ENCODE measurements around the gene SMG6.
A peak's percentile ranks its signal among the peaks of the same experiment; 100 is the strongest.

SMG6 gene

GRCh38 chr17:2343421-2343820, 39.8 kb upstream of the SMG6 start:
- no peak for TF ChIP-seq CTCF (IDR thresholded peaks at IDR 0.05)
- no peak overlapping the region for H3K4me3 ChIP-seq (ENCODE audit: low read depth in 1 of 2, low read length in 1 of 2)
- H3K27ac ChIP-seq, result no peak overlapping the region
- H3K36me3 ChIP-seq, result peaks cover 29% of the 10 kb centered on the region
- H3K9me3 ChIP-seq, result no peaks in the 10 kb centered on the region
- no peaks in the 10 kb centered on the region for H3K4me1 ChIP-seq (ENCODE audit: control insufficient read depth in 1 of 2, insufficient read depth in 1 of 2, low read depth in 1 of 2, low read length in 1 of 2)
- no peaks in the 10 kb centered on the region for H3K27me3 ChIP-seq

- peaks cover 19 to 21% of the 10 kb centered on the region in 2 experiments for H3K4me1 ChIP-seq (ENCODE audit: control insufficient read depth in 1 of 2, insufficient read depth in 1 of 2, low read depth in 1 of 2, low read length in 1 of 2)
- peaks cover 13% of the 10 kb centered on the region for H3K36me3 ChIP-seq
- peak overlapping the region; percentile 83 for H3K27ac ChIP-seq
- no peaks in the 10 kb centered on the region for H3K27me3 ChIP-seq
- H3K4me3 ChIP-seq (ENCODE audit: low read depth in 1 of 2, low read length in 1 of 2), result peak overlapping the region; percentile 84 to 94
- no peaks in the 10 kb centered on the region for H3K9me3 ChIP-seq
- TF ChIP-seq CTCF (IDR thresholded peaks at IDR 0.05), result no peak
Observed at GRCh38 chr17:2338315-2338657, 34.7 kb upstream of the SMG6 start.

- H3K9me3 ChIP-seq, result no peaks in the 10 kb centered on the region
- peak overlapping the region; percentile 83 for H3K27ac ChIP-seq
- H3K4me1 ChIP-seq (ENCODE audit: control insufficient read depth in 1 of 2, insufficient read depth in 1 of 2, low read depth in 1 of 2, low read length in 1 of 2), result peaks cover 19 to 21% of the 10 kb centered on the region in 2 experiments
- H3K4me3 ChIP-seq (ENCODE audit: low read depth in 1 of 2, low read length in 1 of 2), result peak overlapping the region; percentile 84 to 94
- H3K36me3 ChIP-seq, result peaks cover 14% of the 10 kb centered on the region
- no peaks in the 10 kb centered on the region for H3K27me3 ChIP-seq
- peak; percentile 34 for TF ChIP-seq CTCF (IDR thresholded peaks at IDR 0.05)
Observed at GRCh38 chr17:2337544-2338314, 34.1 kb upstream of the SMG6 start.

GRCh38 chr17:2336852-2337543, 33.4 kb upstream of the SMG6 start, which contains the start of gene SGSM2:
Gene SGSM2, plus strand, starts transcription at chr17:2337501. Its CDS starts 188 bp downstream, at chr17:2337689.
- Histone ChIP-seq H3K36me3 (peaks cover 14% of the 10 kb centered on the region), H3K4me1 (ENCODE audit: control insufficient read depth in 1 of 2, insufficient read depth in 1 of 2, low read depth in 1 of 2, low read length in 1 of 2) (peaks cover 19 to 21% of the 10 kb centered on the region in 2 experiments)
- TF ChIP-seq CTCF (IDR thresholded peaks at IDR 0.05), result no peak

GRCh38 chr17:2336215-2336851, 32.7 kb upstream of the SMG6 start, which contains the start of gene TSR1:
Gene TSR1, minus strand, starts transcription at chr17:2336457. Its CDS starts 30 bp downstream, at chr17:2336427.
- TF ChIP-seq CTCF (IDR thresholded peaks at IDR 0.05), result peak; percentile 46

More at GRCh38 chr17:2336852-2337543, 33.4 kb upstream of the SMG6 start, which contains the start of gene SGSM2:
- Histone ChIP-seq H3K27ac (peak within 1 kb of the TSS; percentile 83), H3K9me3 (no peaks in the 10 kb centered on the region), H3K27me3 (no peaks in the 10 kb centered on the region), H3K4me3 (ENCODE audit: low read depth in 1 of 2, low read length in 1 of 2) (peak within 1 kb of the TSS; percentile 84 to 94)

More at GRCh38 chr17:2336215-2336851, 32.7 kb upstream of the SMG6 start, which contains the start of gene TSR1:
- H3K27me3 ChIP-seq, result no peaks in the 10 kb centered on the region
- no peaks in the 10 kb centered on the region for H3K9me3 ChIP-seq
- H3K36me3 ChIP-seq, result peaks cover 16% of the 10 kb centered on the region
- peak within 1 kb of the TSS; percentile 83 for H3K27ac ChIP-seq
- peak within 1 kb of the TSS; percentile 84 to 94 for H3K4me3 ChIP-seq (ENCODE audit: low read depth in 1 of 2, low read length in 1 of 2)
- H3K4me1 ChIP-seq (ENCODE audit: control insufficient read depth in 1 of 2, insufficient read depth in 1 of 2, low read depth in 1 of 2, low read length in 1 of 2), result peaks cover 19 to 21% of the 10 kb centered on the region in 2 experiments

Measured in neutrophil (primary cell).